ENCODE data around the gene MRPL49. TPM values are rescaled to one million over a fixed set of nuclear protein-coding genes. Genes with fewer than 3 reads are reported as not detected.

Gene MRPL49
- total and polyA plus RNA-seq, 2 of the 13 experiments (the other 11 are each of a cell fraction or from before 2014, with no cell fraction given) = 39.2 to 53.3 TPM

DNA sequence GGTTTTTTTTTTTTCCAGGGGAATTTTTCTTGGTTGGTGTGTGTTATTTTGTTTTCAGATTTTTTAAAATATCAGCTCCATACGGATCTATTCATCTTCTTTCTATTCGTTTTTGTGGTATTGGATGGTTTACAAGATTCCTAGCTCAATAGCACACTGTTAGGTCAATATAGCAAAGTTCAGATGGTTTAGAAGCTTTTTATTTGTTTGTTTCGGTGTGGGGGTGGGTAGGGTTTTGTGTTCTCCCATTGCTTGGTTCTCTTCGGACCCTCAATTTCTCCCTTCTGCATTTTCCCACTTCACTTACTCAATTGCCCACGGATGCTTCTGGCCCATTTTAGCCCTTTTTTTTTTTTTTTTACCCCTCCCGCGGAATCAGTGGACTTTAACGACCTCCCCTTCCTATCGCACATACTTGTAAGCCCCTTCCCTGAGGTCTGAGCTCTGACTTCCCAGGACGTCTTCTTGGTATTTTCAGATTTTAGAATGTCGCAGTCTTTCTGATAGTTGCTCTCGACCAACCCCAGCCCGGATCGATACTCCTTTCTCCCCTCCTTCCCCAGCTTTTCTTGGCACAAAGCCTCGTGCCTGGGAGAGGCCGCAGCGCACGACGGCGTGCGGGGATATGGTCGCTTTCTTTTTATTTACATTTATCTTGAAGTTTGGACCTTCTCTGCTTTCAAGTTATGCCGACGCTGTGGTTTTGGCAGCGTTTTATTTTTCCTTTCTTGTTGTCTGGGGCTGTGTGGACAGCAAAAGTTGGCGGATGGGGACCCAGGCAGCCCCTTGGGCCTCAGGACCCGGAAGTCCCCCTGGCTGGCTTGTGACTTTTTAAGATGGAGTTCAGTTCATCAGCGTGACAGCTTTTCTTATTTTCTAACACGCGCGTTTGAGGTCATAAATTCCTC, 43.5 kb downstream of the MRPL49 start:
- H3K27ac ChIP-seq (ENCODE audit: extremely low read length, insufficient read depth, low read length) = peak overlapping the region; percentile 99
- no peaks in the 10 kb centered on the region for H3K79me2 ChIP-seq (ENCODE audit: insufficient read depth, low read length)
- H3K36me3 ChIP-seq (replicated peaks in 1 of 2; ENCODE audit: control insufficient read depth in 1 of 2, insufficient read depth in 2 of 2, low read length in 2 of 2) = no peaks in the 10 kb centered on the region
- intact Hi-C loops (cut with micrococcal nuclease; ENCODE audit: unreplicated experiment) = loop anchor here (1.0 to 2.0 kb wide), 3 partner anchors 16 to 49 kb away; partner anchors contain the start of genes CAPN1 and ZNHIT2
- H3K9me3 ChIP-seq (ENCODE audit: low read length) = no peaks in the 10 kb centered on the region
- peak; percentile 92 for DNase-seq (ENCODE audit: low spot score)
- no peaks in the 10 kb centered on the region for H4K20me1 ChIP-seq (ENCODE audit: insufficient read depth, low read length)
- TSS peak; percentile 92 for BruUV-seq (replicated peaks)
- ATAC-seq = peak; percentile 83
- peaks cover 72% of the 10 kb centered on the region for H3K4me1 ChIP-seq (ENCODE audit: insufficient read depth, low read length)
- H3K4me3 ChIP-seq (replicated peaks in 1 of 3; ENCODE audit: insufficient read depth in 1 of 3, low read depth in 2 of 3, low read length in 3 of 3) = peak overlapping the region; percentile 39 to 77 (median 44)
- in situ Hi-C loops (cut with HindIII; ENCODE audit: extremely low pct_ligation_motif_present, low pct_unique_long_range_greater_than_20kb) = no loop called here
- H3K9ac ChIP-seq (ENCODE audit: insufficient read depth, low read depth, low read length) = peak overlapping the region; percentile 80
- FAIRE-seq = peak; percentile 75
- 1% methylated on average over 31 of the region's 31 CpGs for WGBS (ENCODE audit: low lambda C conversion rate)
- ChIA-PET CTCF (ENCODE audit: low intra/inter-chr PET ratio, low total read pairs) (no interaction called here), POLR2A (interaction anchor here (0.6 to 6.5 kb wide), 22 partner anchors 10 to 1427 kb away, joined by 3 to 105 read pairs (median 4); partner anchors contain the start of genes CAPN1, FAU, MRPL49 and SYVN1)
- no peak overlapping the region for H2AFZ ChIP-seq (ENCODE audit: low read length)
- no peaks in the 10 kb centered on the region for H3K27me3 ChIP-seq (ENCODE audit: control insufficient read depth in 1 of 2, insufficient read depth in 2 of 2, low read length in 2 of 2)
- peak overlapping the region; percentile 81 for H3K4me2 ChIP-seq (ENCODE audit: low read depth, low read length)
- TF ChIP-seq ZNF615 (CRISPR knock-in tag; IDR thresholded peaks at IDR 0.05; ENCODE audit: borderline replicate concordance) (0 out of 2 replicates have a peak, but pooled peaks have one; percentile 21), ZMYM4 (CRISPR knock-in tag; IDR thresholded peaks at IDR 0.05) (0 out of 2 replicates have a peak, but pooled peaks have one; percentile 40), MTA1 (CRISPR knock-in tag; IDR thresholded peaks at IDR 0.05; ENCODE audit: borderline replicate concordance) (peak; percentile 78), SIN3B (IDR thresholded peaks at IDR 0.05; ENCODE audit: low read length) (no peak), HIVEP1 (CRISPR knock-in tag; IDR thresholded peaks at IDR 0.05) (peak; percentile 68; the same call in 1 of the 2 replicates), SAP130 (CRISPR knock-in tag; IDR thresholded peaks at IDR 0.05; ENCODE audit: low read depth) (peak; percentile 73), ZNF773 (CRISPR knock-in tag; IDR thresholded peaks at IDR 0.05; ENCODE audit: borderline replicate concordance) (no peak), ZNF468 (CRISPR knock-in tag; IDR thresholded peaks at IDR 0.05) (no peak), PPARG (CRISPR knock-in tag; conservative IDR thresholded peaks at IDR 0.05) (0 out of 2 replicates have a peak, but pooled peaks have one; percentile 15), NFYB (CRISPR knock-in tag; IDR thresholded peaks at IDR 0.05) (peak; percentile 26; the same call in 1 of the 2 replicates), NR3C1 (CRISPR knock-in tag; IDR thresholded peaks at IDR 0.05) (no peak), PHF21A (CRISPR knock-in tag; IDR thresholded peaks at IDR 0.05) (peak; percentile 81)
- TF ChIP-seq, protein P1, sequence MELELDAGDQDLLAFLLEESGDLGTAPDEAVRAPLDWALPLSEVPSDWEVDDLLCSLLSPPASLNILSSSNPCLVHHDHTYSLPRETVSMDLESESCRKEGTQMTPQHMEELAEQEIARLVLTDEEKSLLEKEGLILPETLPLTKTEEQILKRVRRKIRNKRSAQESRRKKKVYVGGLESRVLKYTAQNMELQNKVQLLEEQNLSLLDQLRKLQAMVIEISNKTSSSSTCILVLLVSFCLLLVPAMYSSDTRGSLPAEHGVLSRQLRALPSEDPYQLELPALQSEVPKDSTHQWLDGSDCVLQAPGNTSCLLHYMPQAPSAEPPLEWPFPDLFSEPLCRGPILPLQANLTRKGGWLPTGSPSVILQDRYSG (CRISPR knock-in tag; IDR thresholded peaks at IDR 0.05) = 0 out of 2 replicates have a peak, but pooled peaks have one; percentile 25
- TF ChIP-seq, protein P2, sequence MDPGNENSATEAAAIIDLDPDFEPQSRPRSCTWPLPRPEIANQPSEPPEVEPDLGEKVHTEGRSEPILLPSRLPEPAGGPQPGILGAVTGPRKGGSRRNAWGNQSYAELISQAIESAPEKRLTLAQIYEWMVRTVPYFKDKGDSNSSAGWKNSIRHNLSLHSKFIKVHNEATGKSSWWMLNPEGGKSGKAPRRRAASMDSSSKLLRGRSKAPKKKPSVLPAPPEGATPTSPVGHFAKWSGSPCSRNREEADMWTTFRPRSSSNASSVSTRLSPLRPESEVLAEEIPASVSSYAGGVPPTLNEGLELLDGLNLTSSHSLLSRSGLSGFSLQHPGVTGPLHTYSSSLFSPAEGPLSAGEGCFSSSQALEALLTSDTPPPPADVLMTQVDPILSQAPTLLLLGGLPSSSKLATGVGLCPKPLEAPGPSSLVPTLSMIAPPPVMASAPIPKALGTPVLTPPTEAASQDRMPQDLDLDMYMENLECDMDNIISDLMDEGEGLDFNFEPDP (CRISPR knock-in tag; conservative IDR thresholded peaks at IDR 0.05) = no peak
- TF ChIP-seq, protein P3, sequence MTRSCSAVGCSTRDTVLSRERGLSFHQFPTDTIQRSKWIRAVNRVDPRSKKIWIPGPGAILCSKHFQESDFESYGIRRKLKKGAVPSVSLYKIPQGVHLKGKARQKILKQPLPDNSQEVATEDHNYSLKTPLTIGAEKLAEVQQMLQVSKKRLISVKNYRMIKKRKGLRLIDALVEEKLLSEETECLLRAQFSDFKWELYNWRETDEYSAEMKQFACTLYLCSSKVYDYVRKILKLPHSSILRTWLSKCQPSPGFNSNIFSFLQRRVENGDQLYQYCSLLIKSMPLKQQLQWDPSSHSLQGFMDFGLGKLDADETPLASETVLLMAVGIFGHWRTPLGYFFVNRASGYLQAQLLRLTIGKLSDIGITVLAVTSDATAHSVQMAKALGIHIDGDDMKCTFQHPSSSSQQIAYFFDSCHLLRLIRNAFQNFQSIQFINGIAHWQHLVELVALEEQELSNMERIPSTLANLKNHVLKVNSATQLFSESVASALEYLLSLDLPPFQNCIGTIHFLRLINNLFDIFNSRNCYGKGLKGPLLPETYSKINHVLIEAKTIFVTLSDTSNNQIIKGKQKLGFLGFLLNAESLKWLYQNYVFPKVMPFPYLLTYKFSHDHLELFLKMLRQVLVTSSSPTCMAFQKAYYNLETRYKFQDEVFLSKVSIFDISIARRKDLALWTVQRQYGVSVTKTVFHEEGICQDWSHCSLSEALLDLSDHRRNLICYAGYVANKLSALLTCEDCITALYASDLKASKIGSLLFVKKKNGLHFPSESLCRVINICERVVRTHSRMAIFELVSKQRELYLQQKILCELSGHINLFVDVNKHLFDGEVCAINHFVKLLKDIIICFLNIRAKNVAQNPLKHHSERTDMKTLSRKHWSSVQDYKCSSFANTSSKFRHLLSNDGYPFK (CRISPR knock-in tag; IDR thresholded peaks at IDR 0.05; ENCODE audit: borderline replicate concordance) = no peak; the same call in 1 of the 2 replicates
- TF ChIP-seq, protein P4, sequence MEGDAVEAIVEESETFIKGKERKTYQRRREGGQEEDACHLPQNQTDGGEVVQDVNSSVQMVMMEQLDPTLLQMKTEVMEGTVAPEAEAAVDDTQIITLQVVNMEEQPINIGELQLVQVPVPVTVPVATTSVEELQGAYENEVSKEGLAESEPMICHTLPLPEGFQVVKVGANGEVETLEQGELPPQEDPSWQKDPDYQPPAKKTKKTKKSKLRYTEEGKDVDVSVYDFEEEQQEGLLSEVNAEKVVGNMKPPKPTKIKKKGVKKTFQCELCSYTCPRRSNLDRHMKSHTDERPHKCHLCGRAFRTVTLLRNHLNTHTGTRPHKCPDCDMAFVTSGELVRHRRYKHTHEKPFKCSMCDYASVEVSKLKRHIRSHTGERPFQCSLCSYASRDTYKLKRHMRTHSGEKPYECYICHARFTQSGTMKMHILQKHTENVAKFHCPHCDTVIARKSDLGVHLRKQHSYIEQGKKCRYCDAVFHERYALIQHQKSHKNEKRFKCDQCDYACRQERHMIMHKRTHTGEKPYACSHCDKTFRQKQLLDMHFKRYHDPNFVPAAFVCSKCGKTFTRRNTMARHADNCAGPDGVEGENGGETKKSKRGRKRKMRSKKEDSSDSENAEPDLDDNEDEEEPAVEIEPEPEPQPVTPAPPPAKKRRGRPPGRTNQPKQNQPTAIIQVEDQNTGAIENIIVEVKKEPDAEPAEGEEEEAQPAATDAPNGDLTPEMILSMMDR (CRISPR knock-in tag; IDR thresholded peaks at IDR 0.05) = 0 out of 2 replicates have a peak, but pooled peaks have one; percentile 6

All from HepG2 (cell line).